EL (cell line): ENCODE data around the gene CST6.
"Not testable (repeated sequence)": the region's sequence is repeated elsewhere in the genome, so short reads cannot be mapped to it uniquely, and the experiment has no call there.

ENCODE experiments used
- DNase-seq: peaks from one replicate; pipeline ENCODE4 v3.0.0-alpha.2; 2016

The CST6 gene

GRCh38 chr11:65987336-65987735, 24.5 kb upstream of the CST6 start:
- no peak for DNase-seq

DNA sequence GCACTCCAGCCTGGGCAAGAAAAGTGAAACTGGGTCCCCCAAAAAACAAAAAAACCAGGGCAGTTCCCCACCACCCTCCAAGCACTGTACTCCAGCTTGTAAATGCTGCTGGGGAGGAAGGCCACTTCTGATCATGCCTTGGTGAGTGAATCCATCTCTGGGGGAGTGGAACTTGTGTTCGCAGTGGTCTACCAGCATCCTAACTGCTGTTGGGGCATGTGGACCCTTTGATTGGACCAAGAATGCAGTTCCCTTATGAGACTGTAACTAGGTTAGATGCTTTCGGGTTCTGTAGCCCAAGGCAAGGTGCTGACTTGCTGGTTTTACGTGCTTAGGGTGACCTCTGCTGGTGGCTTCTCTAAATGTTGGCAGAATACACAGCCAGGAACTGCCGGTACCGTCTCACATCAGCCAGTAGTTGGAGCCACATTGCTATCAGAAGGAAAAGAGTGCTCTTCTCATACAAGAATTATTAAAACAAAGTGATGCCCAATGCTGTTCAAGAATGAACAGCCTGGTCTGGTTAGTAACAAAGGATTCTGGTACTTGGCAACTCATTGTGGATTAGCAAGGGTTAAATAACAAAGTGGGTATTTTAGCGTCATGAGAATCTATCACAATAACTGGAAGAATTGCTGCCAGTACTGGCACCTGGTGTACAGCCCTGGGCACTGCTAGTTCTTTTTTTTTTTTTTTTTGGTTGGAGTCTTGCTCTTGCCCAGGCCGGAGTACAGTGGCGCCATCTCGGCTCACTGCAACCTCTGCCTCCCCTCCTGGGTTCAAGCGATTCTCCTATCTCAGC, 22.8 kb upstream of the CST6 start:
- peak; percentile 95 for DNase-seq

DNA sequence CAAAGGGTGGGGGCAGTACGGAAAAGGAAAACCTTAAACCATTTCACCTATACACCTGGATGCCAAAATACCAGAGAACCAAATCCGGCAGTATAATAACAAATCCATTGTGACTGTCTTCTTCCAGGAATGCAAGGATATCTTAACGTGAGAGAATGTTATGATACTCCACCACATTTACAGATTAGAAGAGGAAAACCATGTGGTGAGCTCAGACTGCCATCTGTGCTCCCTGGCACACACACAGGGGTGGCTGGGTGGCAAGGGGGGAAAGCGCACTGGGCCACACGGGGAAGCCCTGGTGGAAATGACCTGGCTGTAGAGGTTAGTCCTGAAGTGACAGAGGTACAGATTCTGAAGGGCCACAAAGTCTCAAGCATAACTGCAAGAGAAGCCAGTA, 19.8 kb upstream of the CST6 start:
- no peak for DNase-seq

DNA sequence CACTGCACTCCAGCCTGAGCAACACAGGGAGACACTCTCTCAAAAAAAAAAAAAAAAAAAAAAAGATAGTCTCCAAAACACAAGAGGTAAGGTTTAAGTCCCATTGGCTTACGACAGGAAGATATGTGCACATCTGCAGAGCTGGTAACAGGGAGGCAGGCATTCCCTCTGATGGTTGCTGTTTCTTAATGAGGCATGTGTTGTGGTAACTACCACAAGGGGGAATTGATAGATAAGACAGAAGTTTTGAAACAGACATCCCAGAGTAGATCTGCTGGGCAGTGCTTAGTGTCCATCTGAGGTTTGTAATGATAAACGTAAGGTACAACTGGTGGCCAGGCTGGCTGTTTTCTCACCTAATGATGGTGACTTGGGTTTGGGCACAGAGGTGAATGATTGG, 14.5 kb upstream of the CST6 start:
- no peak for DNase-seq

DNA sequence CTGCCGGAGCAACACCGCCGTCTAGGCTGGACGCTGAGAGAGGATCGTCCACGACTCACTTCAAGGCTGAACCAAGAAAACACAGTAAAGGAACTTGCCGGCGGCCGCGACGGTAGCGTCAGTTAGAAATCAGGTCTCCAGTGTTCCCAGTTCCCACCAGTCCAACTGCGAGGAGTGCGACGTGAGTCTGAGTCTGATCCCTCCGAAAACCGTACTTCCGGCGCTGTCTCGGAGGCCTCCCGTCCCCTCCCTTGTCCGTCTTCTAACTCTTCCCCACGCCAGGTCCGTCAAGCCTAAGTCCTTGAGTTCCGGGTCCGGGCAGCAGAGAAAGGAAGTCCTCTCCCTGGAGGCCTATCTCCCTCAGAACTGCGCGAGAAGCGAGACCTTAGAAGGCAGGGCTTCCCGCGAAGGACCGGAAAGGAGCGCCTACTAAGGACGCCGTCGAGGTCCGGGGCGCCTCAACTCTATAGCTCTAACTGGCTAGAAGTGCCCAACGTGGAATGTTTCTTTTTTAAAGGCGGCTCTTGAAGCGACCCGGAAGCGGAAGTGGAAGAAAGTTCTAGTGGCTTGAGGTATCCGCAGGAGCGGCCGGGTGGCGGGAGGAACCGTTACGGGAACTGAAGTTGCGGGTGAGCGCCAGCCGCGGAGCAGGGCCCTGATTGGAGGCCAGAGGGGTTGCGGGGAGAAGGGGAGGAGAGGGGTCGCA, 9.7 kb upstream of the CST6 start, which contains the start of the genes BANF1 and EIF1AD:
Gene BANF1, plus strand, starts transcription at position 562 of the 706 bp plus-strand sequence. CDS start 748 bp downstream, outside the sequence.
Gene EIF1AD, minus strand, starts transcription at position 216 of the 706 bp plus-strand sequence. CDS start 1,768 bp downstream, outside the sequence.
- DNase-seq, result peak; percentile 98

- DNase-seq, result no peak
These were observed 9.1 kb upstream of the CST6 start for GRCh38 chr11:66002648-66003225.

- no peak for DNase-seq
These were observed 8.5 kb upstream of the CST6 start for GRCh38 chr11:66003291-66003690.

DNA sequence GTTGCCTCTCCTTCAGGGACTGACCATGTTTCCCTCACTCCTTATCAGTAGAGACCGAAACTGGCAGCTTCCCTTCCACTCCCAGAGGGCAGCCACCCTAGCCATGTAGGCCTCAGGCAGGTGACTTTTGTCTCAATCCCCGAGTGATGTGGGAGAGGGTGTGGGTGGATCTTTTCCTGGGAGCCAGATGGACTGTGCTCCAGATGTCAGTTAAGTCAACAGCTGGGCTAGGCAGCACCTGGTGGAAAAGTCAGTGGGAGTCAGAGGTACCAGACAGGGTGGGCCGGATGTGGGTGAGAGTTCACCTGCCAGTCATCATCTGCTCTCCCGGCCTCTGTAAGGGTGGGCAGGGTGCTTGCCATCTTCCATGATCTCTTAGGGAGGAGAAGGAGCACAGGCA, 7.6 kb upstream of the CST6 start:
- no peak for DNase-seq

DNA sequence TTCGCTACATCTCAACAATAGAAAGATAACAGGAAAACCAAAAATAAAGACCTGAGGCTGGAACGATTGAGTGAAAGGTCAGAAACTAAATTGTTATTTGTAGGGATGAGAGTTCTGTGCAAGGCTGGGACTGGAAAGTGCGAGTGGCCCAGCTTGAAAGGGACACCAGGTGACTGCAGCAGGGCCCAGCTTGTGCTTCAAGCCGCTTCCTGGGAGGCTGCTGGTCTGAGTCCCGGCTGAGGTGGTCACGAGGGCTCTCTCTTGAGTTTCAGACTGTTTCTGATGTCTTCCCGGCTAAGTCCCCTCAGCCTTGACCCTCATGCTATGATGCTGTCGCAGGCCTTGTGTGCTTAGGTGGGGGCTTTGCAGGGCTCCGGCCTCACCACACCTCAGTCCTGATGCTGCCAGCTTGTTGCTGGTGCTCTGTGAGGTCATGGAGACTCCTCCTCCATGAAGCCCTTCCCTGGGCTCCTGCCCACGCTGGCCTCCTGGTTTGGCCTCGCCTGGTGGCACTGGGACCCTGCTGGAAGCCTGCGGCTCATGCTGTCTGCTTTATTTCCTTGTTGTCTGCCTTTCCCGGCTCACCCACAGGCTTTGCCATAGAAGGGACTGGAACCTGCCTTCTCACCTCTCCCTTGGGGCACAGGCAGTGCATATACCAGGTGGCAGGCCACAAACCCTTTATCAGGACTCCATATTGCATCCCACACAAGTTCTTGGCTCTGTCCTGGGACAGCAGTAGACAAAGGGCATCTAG, 5.5 kb upstream of the CST6 start:
- DNase-seq, result no peak

DNA sequence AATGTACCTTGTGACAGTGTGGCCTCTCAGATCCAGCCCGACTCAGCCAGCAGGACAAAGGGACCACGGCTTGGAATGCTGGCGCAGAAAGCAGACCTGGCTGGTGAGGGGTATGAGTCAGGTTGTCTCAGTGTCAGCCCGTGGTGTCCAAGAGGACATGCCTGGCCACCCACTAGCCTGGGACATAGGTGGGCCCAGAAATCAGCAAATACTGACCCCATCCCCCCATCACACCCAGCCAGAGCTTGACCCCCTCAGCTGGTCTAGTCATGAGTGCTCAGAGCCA, 5.0 kb upstream of the CST6 start:
- DNase-seq, result no peak

DNA sequence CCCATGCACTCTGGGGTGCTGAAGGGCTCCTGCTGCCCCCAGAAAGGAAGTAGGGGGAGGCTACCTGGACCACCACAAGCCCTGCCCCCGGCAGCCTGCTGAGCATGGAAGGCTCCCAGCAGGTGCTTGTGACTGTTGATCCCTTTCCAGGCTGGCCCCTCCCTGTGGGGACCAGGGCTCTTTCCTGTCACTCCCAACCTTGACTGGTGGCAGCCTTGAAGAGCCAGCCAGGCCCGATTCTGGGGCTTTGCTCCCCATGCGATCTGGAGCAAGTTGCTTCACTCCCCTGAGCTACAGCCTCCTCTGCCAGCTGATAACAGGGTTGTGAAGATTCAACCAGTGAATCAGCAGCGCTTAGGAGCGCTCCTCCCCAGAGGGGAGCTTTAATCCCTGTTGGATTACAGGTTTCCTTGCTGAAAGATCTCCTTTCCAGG, 4.6 kb upstream of the CST6 start:
- DNase-seq, result no peak

DNA sequence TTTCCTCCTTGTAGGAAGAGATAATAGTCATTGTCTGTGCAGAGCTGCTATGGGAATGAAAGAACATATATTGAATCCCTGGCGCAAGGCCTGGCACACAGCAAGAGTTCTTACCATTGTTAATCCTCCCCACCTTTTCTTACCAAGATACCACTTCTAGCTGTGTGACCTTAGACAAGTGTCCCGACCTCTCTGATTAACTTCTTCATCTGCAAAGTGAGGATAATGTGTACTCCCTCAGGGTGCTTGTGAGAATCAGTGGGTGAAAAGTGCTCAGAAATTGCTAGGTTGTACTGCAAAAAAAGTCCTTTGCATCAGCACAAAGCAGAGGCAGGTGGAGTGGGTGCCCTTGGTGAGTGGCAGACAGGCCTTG, 3.7 kb upstream of the CST6 start:
- no peak for DNase-seq

DNA sequence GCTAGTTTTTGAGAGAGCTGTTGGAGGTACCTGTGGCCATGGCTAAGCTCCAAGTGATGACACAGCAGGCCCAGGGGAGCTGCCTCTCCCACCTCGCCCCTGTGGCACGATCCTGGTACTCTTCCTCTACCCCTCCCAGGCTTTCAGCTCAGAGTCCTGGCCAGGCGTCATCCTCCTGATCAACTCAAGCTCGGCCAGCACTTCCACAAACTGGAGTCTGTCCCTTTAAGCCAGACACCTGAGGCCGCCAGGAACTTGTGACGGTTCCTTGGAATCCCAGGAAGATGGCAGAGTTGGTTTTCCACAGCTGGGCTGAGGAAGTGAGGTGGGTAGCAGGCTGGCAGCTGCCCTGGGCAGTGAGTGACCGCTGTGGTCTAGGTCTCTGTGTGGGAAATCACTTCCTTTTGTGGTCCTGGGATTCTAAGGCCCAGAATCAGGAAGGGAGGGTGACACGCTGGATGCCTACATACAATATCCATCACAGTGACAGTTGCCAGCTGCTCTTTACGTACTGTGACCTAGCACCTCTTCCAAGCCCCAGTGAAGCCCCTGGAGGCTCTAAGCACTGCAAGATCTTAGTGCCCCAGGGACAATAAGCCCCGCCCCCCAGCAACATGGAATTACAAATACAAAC, 3.2 kb upstream of the CST6 start:
- no peak for DNase-seq

GRCh38 chr11:66010036-66010435, 1.8 kb upstream of the CST6 start:
- DNase-seq, result not testable (repeated sequence)

DNA sequence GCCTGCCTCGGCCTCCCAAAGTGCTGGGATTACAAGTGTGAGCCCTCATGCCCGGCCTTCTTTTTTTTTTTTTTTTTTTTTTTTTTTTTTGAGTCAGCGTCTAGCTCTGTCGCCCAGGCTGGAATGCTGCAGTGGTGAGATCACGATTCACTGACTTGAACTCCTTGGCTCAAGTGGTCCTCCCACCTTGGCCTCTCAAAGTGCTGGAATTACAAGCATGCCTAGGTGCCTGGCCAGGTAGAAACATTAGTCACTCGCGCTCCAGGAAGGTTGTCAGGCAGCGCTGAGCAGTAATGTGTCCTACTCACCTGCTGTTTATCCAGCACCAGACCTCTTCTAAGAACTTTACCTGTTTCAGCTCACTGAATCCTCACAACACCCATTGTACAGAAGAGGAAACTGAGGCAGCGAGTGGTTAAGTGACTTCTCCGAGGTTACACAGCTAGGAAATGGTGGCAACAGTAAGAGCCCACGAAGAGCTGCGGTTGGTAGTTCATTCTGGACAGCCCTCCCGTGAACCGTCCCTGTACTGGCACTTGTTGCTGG, 496 bp upstream of the CST6 start:
- DNase-seq, result peak; percentile 80

GRCh38 chr11:66012371-66012945, 650 bp downstream of the CST6 start:
- no peak for DNase-seq

DNA sequence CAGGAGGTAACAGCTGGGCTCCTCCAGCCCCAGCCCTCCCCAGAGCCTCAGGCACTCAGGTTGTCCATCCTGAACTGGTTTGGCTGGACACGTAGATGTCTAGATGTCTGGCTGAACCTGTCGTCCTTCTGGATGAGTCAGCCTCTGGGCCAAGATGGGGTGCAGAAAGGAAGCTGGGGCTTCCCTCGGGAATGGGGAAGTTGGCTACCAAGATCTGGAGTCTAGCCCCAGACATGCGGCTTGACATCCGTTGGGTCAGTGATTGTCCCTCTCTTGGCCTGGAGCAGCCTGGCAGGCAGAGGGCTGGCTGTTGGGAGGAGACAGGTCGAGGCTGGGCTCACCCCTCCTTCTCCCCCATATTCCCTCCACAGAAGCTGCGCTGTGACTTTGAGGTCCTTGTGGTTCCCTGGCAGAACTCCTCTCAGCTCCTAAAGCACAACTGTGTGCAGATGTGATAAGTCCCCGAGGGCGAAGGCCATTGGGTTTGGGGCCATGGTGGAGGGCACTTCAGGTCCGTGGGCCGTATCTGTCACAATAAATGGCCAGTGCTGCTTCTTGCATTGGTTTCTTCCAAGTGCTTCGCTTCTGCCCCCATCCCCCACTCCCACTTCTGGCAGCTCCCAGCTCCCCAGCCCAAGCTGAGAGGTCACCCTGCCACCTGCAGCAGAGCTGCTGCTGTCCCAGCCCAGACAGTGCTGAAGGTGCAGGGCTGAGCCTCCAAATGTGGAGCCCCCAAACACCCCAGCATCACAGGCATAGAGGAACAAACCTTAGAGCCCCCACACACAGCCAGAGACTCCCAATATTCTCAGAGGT, 1.3 kb downstream of the CST6 start:
- DNase-seq, result peak; percentile 29

DNA sequence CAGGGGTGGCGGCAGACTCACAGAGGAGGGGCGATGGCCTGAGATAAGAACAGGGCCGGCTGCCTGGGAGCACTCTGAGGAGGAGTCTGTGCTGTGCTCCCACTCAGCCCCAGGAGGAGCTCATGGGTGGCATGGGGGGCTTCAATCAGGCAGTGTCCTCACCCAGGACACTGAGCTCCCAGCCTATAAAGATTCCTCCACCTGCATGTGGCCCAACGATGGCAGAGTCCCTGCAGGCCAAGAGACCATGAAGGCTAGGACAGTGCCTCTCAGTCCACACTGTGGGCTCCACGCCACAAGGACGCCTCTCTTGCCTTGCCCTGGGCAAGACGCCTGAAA, 1.9 kb downstream of the CST6 start:
- no peak for DNase-seq

DNA sequence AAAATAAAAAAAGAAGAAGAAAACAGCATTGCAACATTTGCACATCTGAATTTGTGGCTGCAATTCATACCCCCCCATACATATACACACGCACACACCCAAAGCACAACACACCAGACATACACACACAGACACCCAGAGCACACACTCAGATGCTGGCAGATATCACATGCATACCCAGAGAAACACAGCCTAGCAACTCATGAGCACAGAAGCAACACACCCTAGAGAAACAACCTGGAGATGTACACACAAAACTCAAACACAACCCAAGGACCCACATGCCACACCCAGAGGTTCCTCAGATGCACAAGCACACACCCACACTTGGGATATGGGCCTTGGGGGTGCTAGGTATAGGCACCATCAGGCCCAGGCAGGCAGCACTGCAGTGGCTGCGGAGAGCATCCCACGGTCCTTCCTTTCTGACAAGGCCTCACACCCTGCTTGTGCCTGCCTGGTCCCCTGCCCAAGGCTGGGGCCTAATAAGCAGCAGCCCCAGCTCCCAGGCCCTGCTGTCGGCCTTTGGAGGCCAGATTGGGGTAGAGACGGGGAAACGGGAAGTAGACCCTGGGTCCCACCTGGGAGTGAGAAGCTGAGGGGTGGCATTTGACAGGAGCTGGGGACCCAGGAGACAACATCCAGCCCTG, 3.1 kb downstream of the CST6 start:
- no peak for DNase-seq

DNA sequence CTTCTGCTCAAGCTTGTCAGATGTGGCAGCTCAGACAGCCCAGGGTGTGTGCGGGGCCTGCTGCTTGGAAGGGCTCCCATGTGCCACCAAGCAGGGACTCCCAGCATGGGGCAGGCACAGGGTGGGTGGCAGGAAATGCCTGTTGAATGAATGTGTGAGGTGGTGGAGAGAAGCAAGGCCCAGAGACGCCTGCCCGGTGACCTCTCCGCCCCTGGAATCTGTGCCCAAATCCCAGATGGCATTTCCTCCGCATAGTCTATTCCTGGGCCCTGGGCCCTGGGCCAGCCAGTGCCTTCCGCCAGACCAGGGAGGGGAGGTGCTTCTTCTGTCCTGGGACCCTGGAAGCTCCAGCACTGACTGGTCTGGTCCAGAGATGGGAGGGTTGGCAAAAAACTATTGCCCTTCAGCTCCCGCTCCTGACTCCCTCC, 3.7 kb downstream of the CST6 start:
- DNase-seq, result peak; percentile 92
